ENCODE data around the gene IRGC.
"Not testable (repeated sequence)": the region's sequence is repeated elsewhere in the genome, so short reads cannot be mapped to it uniquely, and the experiment has no call there.

IRGC gene

GRCh38 chr19:43674183-43674582 is 41.7 kb upstream of the IRGC start:
- Histone ChIP-seq H3K27ac (peak overlapping the region in 1 of 2 donors; percentile 67), H3K4me3 (no peak overlapping the region)
- TF ChIP-seq CTCF (IDR thresholded peaks at IDR 0.05): no peak
- DNase-seq (ENCODE audit: low spot score): no peak

- no peak for DNase-seq (ENCODE audit: low spot score)
- no peak for TF ChIP-seq CTCF (IDR thresholded peaks at IDR 0.05)
- H3K4me3 ChIP-seq: no peak overlapping the region
- H3K27ac ChIP-seq: peak overlapping the region in 1 of 2 donors; percentile 67
Observed at GRCh38 chr19:43674596-43674995, 41.3 kb upstream of the IRGC start.

GRCh38 chr19:43675269-43675879 is 40.5 kb upstream of the IRGC start:
- no peak for TF ChIP-seq CTCF (IDR thresholded peaks at IDR 0.05)
- no peak for DNase-seq (ENCODE audit: low spot score)
- Histone ChIP-seq H3K27ac (no peak overlapping the region), H3K4me3 (no peak overlapping the region)

GRCh38 chr19:43675906-43676305 is 40.0 kb upstream of the IRGC start:
- TF ChIP-seq CTCF (IDR thresholded peaks at IDR 0.05): no peak
- Histone ChIP-seq H3K27ac (no peak overlapping the region), H3K4me3 (no peak overlapping the region)
- DNase-seq (ENCODE audit: low spot score): no peak

GRCh38 chr19:43678512-43679261 is 37.2 kb upstream of the IRGC start:
- no peak for TF ChIP-seq CTCF (IDR thresholded peaks at IDR 0.05)
- Histone ChIP-seq H3K27ac (no peak overlapping the region), H3K4me3 (no peak overlapping the region)
- no peak for DNase-seq (ENCODE audit: low spot score)

- DNase-seq (ENCODE audit: low spot score): no peak
- H3K27ac ChIP-seq: no peak overlapping the region
- H3K4me3 ChIP-seq: no peak overlapping the region
- no peak for TF ChIP-seq CTCF (IDR thresholded peaks at IDR 0.05)
Observed at GRCh38 chr19:43681821-43682220, 34.1 kb upstream of the IRGC start.

- DNase-seq (ENCODE audit: low spot score); H3K4me3 ChIP-seq; H3K27ac ChIP-seq: not testable (repeated sequence)
Observed at GRCh38 chr19:43682269-43682668, 33.6 kb upstream of the IRGC start.

Data from coronary artery (tissue), 2 donors.